ENCODE measurements around the gene SNCAIP.
"Not testable (repeated sequence)": the region's sequence is repeated elsewhere in the genome, so short reads cannot be mapped to it uniquely, and the experiment has no call there.

Gene SNCAIP

DNA sequence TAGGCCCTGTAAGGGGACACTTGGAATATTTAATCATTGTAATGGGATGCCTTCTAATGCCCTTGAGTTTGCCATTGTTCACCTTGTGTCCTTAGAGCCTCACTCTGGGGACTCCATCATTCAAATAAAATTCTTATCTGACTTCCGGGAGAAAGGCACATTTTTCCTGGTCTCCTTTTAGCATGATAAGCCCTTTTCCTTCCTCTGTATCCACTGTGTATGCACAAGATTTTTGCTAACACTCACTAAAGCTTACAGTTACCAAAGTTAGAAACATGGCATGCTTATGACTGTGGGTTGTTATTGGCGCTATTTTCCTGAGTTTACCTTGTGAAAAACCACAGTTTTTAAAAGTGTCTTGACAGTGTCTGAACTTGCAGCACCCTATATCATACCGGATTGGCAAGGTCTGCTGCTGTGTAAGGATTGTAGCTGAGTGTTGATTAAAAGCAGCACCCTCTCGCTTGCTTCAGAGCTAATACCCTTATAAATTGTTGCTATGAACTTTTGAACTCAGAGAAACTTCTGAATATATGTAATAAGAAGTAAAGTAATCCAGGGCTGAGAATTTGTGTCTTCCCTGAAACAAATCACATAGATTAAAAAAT, 46.4 kb downstream of the SNCAIP start:
- peak; percentile 95 for DNase-seq (ENCODE audit: low read depth)

DNA sequence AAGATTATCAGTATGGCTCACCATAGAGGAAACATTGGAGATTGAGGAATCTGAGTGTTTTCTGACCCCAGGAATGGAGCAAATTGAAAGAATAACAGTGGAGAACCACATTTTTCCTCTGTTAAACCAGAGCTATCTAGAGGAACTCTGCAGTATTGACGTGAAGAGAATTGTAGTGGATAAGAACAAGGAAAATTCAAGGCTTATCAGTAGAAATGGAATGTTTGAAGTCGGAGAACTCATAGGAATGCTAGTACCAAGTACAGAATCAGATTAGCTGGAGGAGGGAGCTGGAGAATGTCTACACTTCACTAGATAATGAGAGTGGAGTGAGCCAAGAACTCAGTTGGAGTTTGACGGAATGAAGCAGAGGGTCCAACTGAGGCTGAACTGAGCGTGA, 50.3 kb downstream of the SNCAIP start:
- DNase-seq (ENCODE audit: low read depth): peak; percentile 98

DNA sequence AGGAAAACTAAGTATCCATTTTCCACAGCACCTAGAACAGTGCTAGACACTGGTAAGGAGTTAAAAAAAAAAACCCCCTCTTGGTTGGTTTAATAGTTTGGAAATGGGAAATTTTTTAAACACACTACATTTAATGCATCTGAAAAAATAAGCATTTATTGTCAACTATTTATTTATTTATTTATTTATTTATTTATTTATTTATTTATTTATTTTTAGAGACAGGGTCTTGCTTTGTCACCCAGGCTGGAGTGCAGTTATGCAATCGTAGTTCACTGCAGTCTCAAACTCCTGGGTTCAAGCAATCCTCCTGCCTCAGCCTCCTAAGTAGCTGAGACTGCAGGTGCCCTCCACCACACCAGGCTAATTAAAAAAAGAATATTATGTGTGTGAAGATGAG, 51.6 kb downstream of the SNCAIP start:
- no peak for DNase-seq (ENCODE audit: low read depth)

DNA sequence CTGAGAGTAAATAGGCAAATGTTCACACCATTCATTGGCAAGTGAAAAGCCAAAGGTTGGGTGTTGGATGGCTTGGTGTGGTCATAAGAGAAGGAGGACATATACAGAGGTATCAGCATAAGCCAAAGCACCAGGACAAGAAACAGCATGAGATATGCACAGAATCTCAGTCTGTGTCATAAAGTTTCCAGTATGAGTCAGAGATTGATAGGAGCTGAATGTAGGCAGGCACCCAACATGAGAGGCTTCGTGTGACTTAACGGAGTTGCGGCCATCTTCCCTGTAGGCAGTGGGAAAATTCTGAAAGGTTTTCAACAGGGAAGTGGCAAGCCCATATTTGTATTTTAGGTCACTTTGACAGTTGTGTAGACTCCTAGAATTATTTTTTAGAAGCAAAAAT, 54.5 kb downstream of the SNCAIP start:
- DNase-seq (ENCODE audit: low read depth): peak; percentile 62

DNA sequence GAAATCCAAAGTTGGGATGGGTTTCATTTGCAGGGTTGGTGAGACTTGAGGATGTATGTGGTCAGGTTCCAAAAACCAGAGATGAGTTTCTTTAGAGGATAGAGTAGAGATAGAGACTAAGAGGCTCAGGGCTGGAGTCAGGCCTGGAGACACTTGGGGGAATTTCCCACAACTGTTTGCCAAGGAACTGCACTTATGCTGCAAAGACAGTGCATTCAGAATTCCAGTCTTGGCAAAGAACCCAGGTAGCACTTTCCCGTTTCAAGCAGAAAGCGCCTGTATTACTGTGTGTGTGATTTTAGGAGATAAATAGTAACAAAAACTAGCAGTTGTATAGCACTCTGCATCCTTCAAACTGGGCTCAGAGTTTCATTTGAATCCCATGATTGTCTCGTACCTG, 55.4 kb downstream of the SNCAIP start:
- no peak for DNase-seq (ENCODE audit: low read depth)

DNA sequence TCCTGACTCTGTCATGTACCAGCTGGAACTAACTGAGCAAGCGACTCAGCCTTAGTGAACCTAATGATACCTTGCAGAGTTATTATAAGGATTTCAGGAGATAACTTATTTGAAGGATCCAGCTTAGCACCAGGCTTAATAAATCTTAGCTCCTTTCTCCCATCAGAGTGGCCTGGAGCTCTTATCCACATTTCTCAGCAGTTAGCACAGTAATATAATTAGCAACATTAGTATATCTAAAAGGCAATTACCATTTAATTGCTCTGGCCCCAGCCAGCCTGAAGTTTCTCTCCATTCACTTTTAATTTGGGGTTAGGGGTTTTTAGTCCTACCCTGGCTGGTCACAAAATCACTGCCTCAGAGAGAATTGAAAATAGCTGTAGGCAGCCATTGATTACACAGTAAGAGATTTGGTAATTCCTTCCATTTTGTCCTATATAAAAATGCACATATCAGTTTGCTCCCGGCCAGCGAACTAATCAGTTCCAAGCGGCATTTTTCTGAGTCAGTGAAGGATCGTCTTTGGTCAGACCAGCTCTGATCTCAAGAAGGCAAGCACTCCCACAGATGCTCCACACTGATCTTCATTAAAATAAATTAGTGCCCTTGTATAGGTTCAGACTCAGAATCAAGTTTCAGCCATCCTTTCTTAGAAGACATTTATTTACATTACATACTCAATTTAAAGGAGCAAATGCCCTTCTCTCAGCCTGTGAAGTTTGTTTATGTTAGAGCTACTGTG, 56.6 kb downstream of the SNCAIP start:
- no peak for DNase-seq (ENCODE audit: low read depth)

DNA sequence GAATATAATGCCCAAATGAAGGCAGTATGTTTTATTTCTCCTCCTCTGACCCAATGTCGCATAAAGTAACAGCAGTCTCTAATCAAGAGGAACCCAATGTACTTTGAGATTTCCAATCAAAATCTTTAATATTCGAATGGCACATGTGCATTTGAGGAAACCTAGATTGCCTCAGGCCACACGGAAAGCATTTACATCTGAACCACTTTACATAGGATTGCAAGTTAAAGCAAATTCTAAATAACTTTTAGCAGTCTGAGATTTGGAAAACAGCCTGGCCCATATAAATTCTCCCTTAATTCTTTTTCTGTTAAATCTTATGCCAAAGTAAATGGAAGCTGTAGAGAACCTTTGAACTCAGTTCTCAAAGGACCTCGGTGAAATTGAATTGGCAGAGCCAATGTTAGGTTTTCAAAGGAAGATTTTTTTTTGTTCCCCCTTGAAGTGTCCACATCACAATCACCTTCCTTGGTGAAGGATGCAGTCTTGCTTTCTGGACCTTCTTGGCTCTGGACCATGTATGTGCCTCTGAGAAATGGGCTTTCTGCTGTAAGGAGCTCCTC, 57.3 kb downstream of the SNCAIP start:
- DNase-seq (ENCODE audit: low read depth): no peak

DNA sequence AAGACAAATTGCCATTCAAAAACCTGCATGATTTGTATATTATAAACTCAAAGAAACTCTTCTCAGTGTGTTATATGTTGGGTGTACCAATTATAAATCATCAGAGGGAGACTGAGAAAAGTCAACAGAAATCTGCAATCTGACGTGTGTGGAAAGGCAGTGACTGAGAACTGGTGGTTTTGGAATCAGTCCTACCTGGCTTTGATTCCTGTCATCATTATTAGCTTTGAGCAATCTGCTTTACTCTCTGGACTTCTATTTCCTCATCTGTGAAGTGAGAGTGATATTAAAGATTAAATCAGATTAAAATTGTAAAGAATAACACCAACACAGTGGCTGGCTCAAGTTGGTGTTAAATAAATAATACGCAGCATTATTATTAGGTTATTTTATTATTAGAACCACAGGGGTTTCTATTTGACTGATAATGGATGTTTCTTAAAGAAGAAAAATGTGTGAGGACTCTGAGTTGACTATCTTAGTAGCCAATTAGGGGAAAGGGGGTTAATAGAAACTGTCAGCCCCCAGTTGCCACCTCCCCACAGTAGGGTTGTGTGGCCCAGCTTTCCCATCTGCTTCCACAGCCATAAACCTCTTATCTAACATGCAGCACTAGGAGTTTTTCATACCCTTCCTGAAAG, 59.6 kb downstream of the SNCAIP start:
- DNase-seq (ENCODE audit: low read depth): peak; percentile 43

DNA sequence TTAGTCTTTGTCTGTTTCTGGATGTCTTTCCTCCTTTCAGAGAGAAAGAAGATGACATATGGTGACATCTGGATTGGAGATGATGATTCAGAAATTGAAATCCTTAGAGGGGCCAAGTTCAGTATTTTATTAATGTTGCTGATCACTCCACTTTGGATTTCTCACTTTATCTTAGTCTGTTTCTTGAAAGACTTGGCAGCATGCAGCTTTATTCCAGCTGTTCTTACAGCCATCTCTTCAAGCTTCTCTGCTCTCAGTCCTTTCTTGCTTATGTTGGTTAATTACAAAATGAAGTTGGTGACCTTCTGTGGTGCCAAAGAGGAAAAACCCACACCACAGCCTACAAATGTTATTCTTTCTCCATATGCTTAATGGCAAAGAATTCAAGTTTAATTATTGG, 62.1 kb downstream of the SNCAIP start:
- DNase-seq (ENCODE audit: low read depth): no peak

DNA sequence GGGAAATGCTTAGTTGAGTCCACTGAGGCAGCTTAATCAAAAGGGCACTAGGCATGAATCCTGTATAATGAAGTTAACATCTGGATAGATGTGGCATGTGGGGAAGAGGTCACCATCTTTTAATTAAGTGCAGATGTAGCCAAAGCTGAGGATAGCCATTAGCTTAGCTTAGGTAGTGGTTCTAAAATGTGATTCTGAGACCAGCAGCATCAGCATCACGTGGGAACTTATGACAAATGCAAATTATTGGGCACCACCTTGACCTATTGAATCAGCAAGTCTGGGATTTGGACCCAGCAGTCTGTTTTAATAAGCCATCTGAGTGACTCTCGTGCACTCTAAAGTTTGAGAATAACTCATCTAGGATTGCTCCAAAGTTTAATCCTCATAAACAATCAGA, 63.8 kb downstream of the SNCAIP start:
- DNase-seq (ENCODE audit: low read depth): no peak

DNA sequence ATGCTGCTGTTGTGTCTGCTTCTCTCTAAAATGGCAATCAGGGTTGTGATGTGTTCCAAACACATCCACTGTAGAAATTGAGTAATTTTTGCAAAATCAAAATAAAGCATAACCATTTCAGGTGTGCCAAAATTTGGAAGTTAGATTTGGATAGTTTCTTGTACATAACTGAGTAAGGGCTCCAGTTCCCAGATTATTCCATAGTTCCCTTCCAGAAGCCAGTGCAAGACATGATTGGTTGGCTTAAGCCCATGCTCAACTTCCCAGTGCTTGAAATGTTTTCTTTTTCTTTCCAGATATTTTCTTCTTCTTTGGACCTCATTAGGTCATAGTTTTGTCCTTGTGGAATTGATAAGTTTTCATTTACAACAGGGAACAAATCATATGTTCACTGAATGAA, 64.2 kb downstream of the SNCAIP start:
- DNase-seq (ENCODE audit: low read depth): no peak

DNA sequence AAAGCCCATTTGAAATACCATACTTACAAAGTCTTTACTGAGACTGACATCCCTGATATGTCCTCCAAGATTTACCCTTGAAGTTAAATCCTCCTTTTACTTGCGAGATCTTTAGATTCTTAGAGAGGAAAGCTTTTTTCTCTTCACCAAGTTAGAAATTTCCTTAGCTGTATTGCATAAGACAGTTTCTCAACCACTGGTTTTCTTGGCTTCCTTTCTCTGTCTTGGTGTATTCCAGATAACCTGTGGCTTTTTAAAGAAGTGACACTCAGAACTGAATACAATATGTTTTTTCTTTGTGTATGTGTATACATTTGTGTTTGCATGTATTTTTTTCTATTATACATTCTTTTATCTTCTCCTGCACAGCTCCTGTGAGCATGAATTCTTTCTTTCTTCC, 65.0 kb downstream of the SNCAIP start:
- peak; percentile 84 for DNase-seq (ENCODE audit: low read depth)

DNA sequence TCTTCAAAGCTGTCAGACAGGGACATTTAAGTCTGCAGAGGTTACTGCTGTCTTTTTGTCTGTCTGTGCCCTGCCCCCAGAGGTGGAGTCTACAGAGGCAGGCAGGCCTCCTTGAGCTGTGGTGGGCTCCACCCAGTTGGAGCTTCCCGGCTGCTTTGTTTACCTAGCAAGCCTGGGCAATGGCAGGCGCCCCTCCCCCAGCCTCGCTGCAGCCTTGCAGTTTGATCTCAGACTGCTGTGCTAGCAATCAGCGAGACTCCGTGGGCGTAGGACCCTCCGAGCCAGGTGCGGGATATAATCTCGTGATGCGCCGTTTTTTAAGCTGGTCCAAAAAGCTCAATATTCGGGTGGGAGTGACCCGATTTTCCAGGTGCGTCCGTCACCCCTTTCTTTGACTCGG, 70.9 kb downstream of the SNCAIP start:
- not testable (repeated sequence) for DNase-seq (ENCODE audit: low read depth)

DNA sequence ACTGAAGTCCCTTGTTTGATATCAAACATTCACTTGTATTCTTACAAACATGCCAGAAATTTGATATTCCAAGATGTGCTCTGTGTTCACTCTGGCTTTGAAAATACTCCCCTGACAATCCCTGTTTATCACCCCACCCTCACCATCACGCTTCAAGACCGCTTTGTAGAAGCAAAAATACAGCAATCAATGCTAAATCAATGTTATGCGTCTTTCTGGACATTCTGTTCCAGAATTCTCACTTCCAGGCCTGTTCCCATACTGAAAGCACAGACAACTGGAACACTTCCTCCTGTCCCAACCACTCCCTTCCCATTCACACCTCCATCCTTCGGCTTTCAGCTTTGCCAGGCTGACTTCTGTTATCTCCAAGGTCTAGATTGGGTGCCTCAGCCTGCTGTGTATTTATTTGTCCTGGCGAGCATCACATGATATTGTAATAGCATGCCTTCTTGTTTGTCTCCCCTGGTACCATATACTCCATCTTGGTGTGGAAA, 72.8 kb downstream of the SNCAIP start:
- no peak for DNase-seq (ENCODE audit: low read depth)

DNA sequence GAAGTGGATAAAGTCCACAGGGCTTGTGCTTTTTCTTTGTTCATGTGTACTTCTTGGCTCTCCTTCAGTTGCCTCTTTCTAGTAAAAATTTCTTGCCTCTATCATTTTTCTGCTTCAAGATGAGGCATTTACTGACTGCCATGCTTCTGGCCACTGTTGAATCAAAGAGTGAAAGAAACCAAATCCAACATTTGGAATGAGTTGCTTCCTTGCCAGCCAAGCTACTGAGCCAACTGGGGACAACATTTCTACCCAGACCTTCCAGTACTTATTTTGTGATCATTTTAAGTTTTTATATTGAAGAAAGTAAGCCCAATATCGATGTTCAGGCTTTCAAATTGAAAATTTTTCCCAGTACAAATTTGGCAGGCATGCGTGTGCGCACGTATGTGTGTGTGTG, 73.2 kb downstream of the SNCAIP start:
- DNase-seq (ENCODE audit: low read depth): no peak

DNA sequence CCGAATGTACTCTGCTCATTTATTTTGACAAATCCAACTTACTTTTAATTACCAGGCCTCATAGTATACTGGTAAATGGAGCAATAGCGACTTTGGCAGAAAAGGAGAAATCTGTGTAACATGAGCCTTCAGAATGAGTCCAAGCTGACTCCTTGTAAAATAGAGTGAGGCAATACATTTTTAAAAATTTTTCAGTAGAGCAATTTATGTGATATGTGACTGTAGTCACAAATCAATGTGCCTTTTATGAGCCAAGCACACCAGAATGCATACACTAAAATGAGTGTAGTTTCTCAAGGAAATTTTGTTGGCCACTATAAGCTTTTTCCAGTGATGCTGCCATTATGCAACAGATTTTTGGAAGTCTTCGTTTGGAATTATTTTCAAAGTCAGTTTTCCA, 73.8 kb downstream of the SNCAIP start:
- DNase-seq (ENCODE audit: low read depth): no peak

DNA sequence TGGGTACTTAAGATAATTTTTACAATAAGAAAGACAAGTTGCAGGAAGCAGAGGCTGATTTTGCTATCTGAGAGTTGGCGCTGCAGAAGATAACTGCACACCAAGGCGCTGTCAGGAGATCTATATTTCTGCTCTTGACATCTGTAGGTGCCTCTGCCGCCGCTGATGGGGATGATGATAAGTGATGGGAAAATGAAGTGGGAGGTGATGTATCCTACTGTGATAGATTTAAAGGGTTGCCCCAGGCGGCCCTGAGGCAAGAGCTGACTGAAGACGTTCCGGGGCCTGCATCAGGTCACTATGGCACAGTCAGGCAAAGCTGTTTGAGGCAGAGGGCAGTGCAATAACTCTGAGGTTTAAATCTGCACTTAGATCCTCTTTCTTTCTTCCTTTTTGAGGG, 78.1 kb downstream of the SNCAIP start:
- DNase-seq (ENCODE audit: low read depth): peak; percentile 37

DNA sequence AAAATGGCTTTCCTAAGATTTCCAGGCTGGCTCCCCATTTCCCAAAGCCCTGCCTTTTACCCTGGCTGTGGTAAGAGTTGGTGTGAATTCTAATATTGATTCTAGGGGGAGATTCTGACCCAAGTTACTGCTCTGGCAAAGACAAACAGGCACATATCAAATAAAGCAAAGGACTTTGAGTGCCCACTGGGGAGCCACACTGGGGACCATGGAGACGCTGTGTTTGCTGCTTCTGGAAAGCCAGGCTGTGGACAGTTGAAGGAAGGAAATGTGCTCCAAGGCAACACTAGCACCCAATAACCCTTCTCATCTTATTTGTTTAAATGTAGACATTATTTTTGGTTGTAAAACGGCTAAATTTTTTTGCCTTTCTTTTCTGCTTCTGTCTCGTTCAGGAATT, 78.7 kb downstream of the SNCAIP start:
- DNase-seq (ENCODE audit: low read depth): no peak

DNA sequence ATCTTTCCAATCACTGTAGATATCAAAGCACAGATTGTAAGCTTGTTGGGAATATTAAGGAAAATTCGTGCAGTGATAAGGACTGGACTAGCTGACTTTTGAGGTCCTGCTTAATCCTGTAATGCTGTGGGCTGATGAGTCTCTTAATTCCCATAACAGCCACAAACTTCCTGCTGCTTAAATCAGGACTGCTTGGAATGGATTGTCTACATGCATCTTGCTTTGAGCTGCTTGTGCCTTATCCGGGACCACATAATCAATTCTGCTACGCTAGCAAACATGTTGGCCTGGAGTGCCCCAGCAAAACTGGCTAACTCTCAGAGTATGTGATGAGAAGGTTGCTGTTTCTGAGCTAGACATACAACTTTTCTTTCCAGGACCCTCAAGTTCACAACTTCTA, 79.6 kb downstream of the SNCAIP start:
- peak; percentile 52 for DNase-seq (ENCODE audit: low read depth)

DNA sequence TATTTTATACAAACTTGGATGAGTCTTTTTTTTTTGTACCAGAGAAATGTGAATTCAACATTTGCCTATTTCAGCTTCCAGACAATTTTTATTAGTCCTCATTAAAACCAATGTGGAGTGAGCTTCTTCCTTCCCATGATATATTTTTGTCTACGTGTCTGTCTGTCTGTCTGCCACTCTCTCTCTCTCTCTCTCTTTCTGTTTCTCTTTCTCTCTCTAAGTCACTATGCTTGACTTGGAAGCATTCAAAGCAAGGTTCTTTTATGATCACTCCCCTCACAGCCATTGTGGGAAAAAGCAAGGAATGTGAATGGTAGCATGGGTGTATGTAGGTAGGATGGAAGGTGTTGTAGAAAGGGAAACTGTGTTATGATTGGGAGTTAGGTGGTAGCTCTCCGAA, 80.2 kb downstream of the SNCAIP start:
- no peak for DNase-seq (ENCODE audit: low read depth)

DNA sequence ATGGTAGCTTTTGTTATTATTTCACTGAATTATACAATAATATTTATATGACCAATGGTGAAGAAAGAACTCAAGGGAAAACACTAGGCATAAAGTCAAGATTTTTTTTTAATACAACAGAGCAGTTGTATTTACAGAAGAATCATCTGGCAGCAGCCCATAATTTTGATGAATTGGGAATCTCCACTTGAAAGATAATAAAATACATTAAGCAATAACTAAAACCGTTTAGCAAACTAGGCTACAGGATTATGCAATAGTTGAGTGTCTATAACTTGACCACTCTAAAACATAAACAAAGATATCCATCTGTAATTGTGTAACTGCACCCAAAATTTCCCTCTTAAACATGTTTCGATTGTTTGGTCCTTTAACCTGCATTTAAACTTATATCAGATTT, 80.8 kb downstream of the SNCAIP start:
- DNase-seq (ENCODE audit: low read depth): peak; percentile 93

DNA sequence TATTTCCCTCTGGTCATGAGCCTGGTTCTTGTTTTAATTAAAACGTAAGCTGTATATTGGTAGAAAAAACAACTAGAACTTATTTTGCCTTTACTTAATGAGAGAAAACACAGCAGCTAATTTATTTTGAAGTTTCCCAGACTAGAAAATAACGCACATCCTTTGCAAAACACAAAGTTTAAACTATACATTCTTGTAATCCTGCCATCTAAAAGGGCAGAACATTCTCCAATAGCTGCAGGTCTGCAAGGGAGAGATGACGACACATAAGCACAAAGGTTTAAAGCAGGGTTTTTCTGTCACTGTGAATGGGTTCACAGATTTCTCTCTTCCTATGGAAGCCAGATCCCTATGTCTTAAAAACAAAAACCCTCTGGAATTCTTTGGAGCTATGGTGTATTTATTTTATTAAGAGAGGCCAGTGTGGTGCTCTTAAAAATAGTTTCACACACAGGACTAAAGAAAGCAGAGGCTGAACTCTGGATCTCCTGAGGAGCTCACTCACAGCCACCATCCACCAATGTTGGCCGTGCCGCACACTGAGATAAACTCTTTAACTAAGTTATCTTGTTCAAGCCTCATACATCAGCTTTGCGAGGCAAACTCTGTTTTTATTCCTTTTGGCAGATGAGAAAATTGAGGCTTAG, 82.4 kb downstream of the SNCAIP start:
- DNase-seq (ENCODE audit: low read depth): no peak

DNA sequence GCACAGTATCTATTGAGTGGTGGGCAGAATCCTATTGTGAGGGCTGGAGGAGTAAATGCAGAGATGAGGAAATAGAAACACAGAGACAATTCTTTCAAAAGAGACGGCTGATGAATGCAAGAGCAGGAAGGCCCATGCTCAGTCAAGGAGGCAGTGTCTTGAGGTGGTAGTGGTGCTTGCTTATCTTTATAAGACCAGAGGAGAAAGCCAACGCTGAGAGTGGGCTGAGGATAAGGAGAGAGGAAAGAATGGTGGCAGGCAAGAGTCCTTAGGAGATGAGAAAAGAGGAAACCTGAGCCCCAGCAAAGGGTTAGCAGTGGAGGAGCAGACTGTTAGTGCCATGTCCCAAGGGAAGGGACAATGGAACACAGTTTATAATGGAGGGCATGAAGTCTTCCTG, 86.0 kb downstream of the SNCAIP start:
- DNase-seq (ENCODE audit: low read depth): no peak

Measured in amniotic epithelial cell (primary cell).